Brain pericyte (primary cell): Measurements from ENCODE around the gene PTX4.

ENCODE experiments used
- DNase-seq: peaks from one replicate; pipeline ENCODE4 v3.0.0-alpha.2; 2012; ENCODE audit warnings: low read depth, low spot score

Gene PTX4

GRCh38 chr16:1461146-1461545, 27.6 kb downstream of the PTX4 start:
- no peak for DNase-seq

- DNase-seq, result no peak
These were observed 28.1 kb downstream of the PTX4 start for GRCh38 chr16:1460602-1461138.

- no peak for DNase-seq
These were observed 28.8 kb downstream of the PTX4 start for GRCh38 chr16:1459967-1460366.

GRCh38 chr16:1458977-1459341, 29.8 kb downstream of the PTX4 start:
- DNase-seq, result no peak

GRCh38 chr16:1458336-1458976, 30.3 kb downstream of the PTX4 start:
- no peak for DNase-seq

- DNase-seq, result no peak
These were observed 31.1 kb downstream of the PTX4 start for GRCh38 chr16:1457489-1458245.

DNA sequence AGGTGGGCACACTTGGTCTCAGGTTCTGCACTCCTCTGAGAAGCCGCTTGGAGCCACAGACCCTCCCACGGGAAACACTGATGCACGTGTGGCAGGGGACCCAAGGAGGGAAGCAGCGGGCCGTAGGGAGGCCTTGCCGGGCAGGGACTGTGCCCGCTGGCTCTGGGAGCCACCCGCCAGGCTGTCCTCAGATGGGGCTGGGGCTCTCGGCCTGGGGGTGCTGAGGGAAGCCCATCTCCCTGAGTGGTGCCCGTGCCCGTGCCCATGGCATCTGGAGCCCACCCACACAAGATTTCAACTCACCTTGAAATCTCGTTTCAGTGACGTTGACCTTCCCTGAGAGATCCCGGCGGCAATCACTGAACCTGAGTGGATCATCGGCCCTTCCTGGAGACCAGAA, 31.8 kb downstream of the PTX4 start:
- no peak for DNase-seq

DNA sequence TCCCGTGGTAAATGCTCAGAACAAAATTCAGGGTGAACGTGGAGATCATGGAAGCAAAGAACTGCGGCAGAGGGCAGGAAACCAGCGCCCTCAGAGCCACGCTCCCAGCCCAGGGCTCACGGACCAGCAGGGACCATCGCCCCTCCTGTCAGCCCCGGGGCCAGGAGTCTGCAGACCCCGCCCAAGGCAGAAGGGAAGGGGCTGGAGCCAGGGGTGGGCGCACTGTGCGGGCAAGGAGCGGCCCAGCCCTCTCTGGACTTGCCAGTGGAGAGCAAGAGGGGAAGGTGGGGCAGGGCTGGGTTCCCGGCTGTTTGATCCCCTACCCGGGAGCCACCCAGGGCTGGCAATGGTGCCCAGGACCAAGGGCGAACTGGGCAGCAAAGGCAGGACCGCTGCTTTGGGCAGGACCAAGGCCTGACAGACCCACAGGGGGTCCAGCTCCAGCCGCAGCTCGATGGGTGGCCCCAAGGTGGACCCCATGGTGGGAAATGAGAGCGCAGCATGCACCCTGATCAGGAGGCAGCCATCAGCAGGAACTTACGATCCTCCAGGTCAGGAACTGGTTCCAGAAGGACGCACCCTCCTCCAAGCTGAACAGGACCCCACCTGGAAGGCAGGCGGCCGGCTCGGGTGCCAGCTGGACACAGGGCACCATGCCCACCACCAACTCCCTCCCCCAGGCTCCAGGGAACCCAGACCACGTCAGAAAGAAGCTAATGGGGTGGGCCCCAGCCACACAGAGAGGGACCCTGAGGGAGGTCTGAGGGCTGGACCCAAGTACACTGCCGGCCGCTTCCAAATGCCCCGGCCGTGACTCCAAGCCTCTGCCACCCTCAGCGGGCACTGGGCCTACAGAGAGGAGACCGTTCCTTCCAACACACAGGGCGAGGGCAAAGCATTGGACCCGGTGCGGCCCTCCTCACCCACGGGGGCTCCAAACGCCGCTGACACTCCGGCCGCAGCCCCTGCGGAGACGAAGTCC, 33.3 kb downstream of the PTX4 start:
- no peak for DNase-seq

DNA sequence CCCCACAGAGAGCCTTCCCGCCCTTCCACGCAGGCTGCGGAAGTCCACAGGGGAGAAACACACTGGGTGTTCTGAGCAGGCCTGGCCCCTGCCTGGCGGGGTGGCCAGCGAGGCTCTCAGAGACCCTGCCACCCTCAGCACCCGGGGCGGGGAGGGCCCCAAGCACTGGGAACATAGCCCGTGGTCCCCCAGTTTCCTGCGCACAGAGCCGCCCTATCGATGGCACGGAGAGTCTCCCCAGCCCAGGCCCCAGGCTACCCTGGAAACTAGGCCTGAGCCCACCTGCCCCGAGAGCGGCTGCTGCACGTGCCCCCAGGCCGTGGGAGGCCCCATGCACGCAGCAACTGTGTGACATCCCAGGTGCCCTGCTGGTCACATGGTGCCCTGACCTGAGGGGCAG, 34.2 kb downstream of the PTX4 start:
- DNase-seq, result no peak

GRCh38 chr16:1453316-1453715, 35.4 kb downstream of the PTX4 start:
- no peak for DNase-seq

DNA sequence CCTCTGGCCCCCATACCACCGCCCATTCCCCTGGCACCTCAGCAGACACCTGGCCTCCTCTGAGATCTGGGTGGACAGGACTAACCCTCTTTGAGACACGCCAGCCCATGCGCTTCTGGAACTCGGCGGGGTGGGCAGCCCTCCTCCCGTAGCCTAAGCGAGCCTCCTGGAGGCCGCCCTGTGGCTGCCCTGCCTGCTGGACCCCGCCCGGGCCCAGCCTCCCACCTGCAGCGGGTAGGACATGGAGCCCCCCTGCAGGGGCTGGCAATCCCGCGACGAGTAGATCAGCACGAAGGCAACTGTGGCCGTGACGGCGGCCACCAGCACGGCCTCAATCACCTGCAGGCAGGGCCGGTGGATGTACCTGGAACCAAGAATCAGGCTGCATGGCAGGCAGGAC, 36.2 kb downstream of the PTX4 start:
- DNase-seq, result no peak

- no peak for DNase-seq
These were observed 36.9 kb downstream of the PTX4 start for GRCh38 chr16:1451702-1452392.

GRCh38 chr16:1450841-1451240, 37.9 kb downstream of the PTX4 start:
- DNase-seq, result no peak

- DNase-seq, result no peak
These were observed 38.5 kb downstream of the PTX4 start for GRCh38 chr16:1450218-1450617.

DNA sequence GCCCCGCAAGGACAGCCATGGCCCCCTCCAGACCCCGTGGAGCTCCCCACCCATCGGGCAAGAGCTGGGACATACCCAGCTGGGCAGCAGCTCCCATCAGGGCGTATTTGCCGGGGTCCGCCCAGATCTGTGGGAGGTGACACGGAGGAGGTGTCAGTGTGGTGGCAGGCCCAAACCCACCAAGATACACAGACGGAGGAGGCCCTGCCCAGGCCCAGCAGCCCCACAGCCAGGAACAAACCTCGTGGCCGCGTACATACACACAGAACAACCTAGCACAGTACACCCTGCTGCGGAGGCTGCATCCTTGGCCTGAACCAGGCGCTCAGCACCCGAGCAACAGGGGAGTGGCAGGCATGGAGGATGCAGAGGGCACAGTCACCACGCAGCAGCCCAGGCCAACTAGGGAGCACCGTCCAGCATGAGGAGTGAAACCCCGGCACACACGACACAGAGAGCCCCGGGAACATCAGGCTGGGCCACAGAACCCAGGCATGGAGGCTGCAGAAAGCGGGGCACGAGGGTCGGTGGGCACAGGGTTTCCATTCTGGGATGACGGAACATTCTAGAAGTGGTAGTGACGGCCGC, 39.4 kb downstream of the PTX4 start:
- DNase-seq, result no peak

GRCh38 chr16:1448536-1449116, 40.1 kb downstream of the PTX4 start:
- DNase-seq, result no peak

- no peak for DNase-seq
These were observed 40.8 kb downstream of the PTX4 start for GRCh38 chr16:1447965-1448364.

DNA sequence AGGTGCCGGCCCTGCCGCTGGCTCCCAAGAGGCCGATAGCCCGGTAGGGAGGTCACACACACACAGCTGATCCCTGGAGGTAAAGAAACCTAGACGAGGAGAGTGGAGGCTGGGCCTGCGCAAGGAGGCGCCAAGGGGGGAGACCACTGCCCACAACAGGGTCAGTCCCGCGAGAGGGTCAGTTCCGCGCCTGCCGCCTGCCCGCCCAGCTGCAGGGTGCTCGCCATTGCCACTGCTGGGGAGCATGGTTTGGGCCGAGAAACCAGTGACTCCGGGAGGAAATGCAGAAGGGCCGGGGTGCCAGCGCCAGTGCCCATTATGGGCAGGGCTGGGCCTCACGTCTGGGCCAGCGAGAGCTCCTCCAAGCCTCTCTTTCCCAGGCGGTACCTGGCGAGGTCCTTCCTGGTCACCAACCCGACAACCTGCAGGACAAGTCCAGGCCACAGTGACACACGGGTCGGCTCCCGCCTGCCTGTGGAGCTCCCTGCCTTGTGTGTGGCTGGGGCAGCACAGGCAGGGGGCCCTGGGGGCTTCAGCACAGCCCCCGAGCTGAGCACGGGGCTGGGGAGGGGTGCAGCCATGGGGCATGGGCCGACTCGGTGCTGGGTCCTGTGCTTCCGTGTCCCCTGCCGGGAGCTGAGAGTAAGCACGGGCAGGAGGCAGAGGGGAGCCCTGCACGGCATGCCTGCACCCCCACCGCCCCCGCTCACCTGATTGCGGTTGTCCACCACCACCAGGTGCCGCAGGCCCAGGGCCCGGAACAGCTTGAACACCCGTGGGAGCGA, 42.3 kb downstream of the PTX4 start:
- DNase-seq, result no peak

DNA sequence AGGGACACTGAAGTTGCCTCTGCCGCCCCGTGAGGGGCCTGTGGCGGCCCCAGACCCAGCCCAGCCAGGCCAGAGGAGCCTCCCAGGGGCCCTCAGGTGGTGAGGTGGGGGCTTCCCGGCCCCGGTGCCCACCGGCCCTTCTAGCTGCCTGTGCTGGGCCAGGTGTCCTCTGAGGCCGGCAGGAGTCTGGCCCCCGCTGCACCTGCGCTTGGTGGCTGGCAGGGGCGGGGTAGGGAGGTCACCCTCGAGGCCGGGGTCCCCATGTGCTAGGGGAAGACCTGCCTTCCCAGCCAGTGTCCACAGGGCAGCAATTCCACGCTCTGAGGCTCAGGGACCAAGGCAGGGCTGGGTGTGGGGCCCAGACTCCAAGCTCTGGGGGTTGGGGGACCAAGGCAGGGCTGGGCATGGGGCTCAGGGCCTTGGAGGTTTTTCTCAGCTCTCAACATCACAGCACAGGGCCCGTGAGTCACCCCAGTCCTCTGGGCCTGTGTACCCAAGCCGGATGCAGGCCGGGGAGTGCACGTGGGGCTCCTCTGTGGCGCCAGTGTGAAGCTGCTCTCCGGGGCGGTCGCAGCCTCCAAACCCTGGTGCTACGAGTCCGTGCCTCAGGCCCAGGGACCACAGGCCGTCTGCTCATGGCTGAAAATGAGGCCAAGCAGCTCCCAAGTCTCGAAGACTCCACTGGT, 43.1 kb downstream of the PTX4 start:
- no peak for DNase-seq
